GM12875 (cell line): ENCODE results near the gene C3orf70.

Experiments used
- H3K4me3 ChIP-seq: one replicate; pipeline ENCODE4 v1.5.1; 2011; ENCODE audit warnings: low read depth, low read length, control low read depth
- CTCF ChIP-seq: IDR thresholded peaks from 2 replicates; pipeline ENCODE4 v1.5.1; 2011; ENCODE audit warnings: low read depth, mild to moderate bottlenecking, control low read depth, inconsistent platforms, low read length, moderate library complexity, borderline replicate concordance; ENCODE audit not compliant: insufficient read depth

The C3orf70 gene

DNA sequence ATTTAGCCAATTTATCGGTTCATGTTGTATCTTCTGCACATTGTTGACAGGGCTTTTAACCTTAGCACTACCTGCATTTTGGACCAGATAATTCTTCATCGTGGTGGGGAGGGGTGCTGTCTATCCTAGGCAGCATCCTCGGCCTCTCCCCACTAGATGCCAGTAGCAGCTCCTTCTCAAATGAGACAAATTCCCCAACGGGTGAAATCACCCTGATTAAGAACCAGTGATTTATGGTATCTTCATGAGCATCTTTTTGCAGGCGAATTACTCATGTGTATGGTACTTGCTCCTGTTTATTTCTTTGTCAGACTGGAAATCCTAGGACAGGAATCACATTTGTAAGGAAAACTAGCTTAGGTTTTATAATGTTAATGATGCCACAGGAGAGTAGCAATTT lies 68.0 kb downstream of the C3orf70 start:
- TF ChIP-seq CTCF, result 0 out of 2 replicates have a peak, but pooled peaks have one; percentile 1
- H3K4me3 ChIP-seq, result no peak overlapping the region

DNA sequence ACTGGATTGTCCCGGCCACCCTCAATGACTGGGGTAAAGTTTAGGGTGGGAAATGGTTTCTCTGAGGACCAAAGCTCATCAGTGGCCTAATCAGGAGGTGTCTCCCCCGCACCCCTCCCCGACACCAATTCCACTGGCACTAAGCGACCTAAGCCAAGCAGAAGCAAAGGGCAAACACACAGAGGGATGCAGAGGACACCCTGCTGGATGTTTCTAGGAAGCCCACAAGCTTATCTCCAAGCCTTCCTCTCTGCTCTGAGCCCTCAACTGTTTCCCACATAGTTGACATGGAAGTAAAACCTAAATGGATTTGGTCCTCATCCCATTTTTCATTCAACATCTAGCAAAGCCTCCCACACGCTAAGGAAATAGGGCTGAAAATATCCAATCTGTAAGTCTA lies 68.5 kb downstream of the C3orf70 start:
- H3K4me3 ChIP-seq, result no peak overlapping the region
- TF ChIP-seq CTCF, result no peak

- no peak for TF ChIP-seq CTCF
- H3K4me3 ChIP-seq, result no peak overlapping the region
These were observed 70.0 kb downstream of the C3orf70 start for GRCh38 chr3:185082829-185083228.

DNA sequence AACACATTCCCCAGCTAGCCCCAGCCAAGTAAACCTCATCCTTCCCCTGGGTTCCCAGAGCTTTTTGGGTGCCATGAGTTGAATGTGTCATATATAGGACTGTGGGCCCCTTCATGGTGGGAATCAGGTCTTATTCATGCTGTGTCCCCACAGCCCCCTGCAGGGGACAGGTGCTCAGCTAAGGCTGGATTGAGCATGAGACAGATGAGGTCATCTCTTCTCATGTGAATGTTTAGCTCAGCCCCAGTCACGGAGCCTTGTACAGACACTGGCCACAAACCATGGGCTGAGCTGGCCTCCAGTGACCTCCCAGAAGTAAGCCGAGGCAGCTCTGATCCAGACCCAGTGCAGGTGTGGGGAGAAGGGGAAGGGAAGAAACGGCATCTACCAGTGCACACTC lies 70.7 kb downstream of the C3orf70 start:
- H3K4me3 ChIP-seq, result no peak overlapping the region
- no peak for TF ChIP-seq CTCF

GRCh38 chr3:185081521-185081920 lies 71.3 kb downstream of the C3orf70 start:
- TF ChIP-seq CTCF, result no peak
- no peak overlapping the region for H3K4me3 ChIP-seq

DNA sequence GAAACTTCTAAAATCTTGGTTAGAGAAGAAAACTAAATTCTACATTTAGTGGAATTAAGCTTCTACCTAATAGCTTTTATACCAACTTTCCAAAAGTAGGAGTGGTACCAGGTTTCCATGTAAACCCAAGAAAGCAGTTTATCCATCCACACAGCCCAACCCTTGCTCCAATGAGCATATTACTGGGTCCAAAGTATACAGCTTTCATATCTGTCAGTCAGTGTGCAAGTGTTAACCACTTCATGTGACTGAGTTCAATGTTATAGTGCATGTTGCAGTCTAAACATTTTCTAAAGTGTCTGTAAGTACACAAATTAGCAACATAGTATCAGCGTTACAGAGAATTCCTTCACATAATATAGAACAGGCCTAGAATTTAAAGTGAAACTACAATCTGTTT lies 73.2 kb downstream of the C3orf70 start:
- no peak overlapping the region for H3K4me3 ChIP-seq
- no peak for TF ChIP-seq CTCF

DNA sequence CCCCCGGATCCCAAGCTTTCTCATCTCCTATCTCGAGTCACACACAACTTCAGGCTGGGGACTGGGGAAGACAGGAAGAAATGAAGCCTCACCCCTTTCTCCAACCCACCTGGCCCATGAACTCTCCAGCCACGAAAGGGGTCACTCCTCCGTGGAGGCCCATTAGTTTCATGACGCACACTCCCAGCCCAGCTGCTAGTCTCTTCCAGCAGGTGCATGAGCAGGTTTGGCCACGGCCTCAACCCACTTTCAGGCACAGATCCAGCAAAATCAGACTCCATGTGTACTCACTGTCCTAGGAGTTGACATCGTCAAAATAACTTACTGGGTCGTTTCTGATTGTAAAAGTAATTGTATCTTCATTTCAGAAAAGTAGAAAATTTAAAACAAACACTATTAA lies 76.6 kb downstream of the C3orf70 start:
- TF ChIP-seq CTCF, result no peak
- no peak overlapping the region for H3K4me3 ChIP-seq
